GM18867 (cell line): ENCODE measurements around the gene CMPK2.
A peak's percentile ranks its signal among the peaks of the same experiment; 100 is the strongest.

Source experiments
- ATAC-seq: cut with Tn5 transposase; IDR thresholded peaks from one replicate; pipeline ENCODE4 v1.9.1; 2021; ENCODE audit warnings: mild to moderate bottlenecking, moderate library complexity; ENCODE audit not compliant: unreplicated experiment

The CMPK2 gene

GRCh38 chr2:6845312-6845711 is 20.4 kb downstream of the CMPK2 start:
- ATAC-seq: no peak

- no peak for ATAC-seq
These were observed 24.0 kb downstream of the CMPK2 start for GRCh38 chr2:6841537-6842287.

DNA sequence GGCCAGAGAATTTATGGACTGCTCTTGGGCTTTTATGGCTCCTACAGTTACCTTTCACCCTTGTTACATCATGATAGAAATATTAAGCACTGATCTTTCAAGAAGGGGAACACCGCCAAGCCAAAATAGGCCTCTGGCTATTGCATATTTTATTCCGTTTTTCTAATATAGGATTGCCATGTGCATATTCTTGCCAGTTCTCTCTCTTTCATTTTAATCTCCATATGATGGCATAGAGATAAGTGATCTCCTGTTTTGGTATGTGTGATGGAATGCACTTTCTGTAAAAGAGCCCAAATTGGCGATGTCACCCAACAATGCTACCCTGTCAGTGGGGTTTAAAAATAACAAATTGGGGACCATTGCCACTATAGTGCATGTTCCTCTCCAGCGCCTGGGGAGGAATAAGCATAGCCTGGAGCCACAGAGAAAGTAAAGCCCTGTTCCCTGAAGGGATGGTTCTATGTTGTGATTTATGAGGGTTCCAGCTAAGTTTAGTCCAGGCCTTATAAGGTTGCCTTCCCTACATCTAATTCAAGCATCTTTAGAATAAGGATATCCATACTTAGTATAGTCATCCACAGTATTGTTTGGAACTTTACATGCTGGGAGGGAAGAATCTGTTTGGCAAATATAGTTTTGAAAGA is 26.9 kb downstream of the CMPK2 start:
- no peak for ATAC-seq

DNA sequence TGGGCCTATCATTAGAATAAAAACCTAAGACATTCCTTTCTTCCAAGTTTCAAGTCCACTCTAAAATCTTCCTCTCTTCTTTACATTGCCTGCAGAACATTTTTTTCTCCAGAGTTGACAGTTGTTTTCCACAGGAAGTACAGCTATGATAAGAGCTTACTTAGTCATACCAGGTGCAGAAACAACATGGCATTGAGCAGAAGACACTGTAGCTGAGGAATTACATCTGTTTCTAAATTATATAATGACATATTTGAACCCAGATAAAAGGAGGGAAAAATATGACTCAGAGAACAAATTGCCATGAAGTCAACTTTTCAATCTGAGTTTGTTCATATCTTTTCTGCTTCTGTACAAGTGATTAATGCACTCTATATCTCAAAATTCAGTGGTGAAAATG is 30.2 kb downstream of the CMPK2 start:
- no peak for ATAC-seq

DNA sequence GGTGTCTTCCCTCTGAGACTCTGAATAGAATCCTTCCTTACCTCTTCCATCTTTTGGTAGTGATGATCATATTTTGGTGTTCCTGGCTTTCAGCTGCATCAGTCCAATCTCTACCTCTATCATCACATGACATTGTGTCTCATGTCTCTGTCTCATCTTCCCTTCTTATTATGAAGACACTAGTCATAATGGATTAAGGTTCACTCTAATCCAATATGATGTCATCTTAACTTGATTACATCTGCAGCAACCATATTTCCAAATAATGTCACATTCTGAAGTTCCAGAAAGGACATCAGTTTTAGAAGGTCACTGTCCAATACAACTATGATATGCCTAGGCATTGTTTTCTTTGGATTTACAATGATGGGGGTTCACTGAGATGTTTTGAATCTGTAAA is 31.5 kb downstream of the CMPK2 start:
- no peak for ATAC-seq

DNA sequence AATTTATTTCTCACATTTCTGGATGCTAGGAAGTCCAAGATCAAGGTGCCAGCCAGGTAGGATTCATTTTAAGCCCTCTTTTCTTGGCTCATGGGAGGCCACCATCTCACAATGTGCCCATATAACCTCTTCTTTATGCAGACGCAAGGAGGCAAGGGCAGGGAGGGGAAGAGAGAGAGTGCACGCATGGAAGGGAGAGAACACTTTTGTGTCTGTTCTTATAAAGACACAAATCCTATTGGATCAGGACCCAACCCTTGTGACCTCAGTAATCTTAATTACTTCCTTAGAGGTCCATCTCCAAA is 32.5 kb downstream of the CMPK2 start:
- no peak for ATAC-seq

GRCh38 chr2:6832596-6833299 is 33.0 kb downstream of the CMPK2 start:
- no peak for ATAC-seq

DNA sequence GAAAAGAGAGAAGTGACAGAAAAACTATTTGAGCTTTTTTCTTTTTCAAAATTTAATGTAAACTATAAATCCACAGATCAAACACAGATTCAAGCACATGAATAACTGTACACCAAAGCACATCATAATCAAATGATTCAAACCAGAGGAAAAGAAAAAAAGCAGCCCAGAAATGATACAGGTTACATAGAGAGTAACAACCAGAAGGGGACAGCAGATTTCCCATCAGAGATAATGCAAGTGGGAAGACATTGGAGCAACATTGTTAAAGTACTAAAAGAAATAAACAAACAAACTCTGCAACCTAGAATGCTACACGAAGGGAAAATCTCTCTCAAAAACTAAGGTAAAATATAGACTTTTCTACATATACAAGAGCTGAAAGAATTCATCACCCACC is 34.5 kb downstream of the CMPK2 start:
- no peak for ATAC-seq

- no peak for ATAC-seq
These were observed 37.5 kb downstream of the CMPK2 start for GRCh38 chr2:6828299-6828584.

DNA sequence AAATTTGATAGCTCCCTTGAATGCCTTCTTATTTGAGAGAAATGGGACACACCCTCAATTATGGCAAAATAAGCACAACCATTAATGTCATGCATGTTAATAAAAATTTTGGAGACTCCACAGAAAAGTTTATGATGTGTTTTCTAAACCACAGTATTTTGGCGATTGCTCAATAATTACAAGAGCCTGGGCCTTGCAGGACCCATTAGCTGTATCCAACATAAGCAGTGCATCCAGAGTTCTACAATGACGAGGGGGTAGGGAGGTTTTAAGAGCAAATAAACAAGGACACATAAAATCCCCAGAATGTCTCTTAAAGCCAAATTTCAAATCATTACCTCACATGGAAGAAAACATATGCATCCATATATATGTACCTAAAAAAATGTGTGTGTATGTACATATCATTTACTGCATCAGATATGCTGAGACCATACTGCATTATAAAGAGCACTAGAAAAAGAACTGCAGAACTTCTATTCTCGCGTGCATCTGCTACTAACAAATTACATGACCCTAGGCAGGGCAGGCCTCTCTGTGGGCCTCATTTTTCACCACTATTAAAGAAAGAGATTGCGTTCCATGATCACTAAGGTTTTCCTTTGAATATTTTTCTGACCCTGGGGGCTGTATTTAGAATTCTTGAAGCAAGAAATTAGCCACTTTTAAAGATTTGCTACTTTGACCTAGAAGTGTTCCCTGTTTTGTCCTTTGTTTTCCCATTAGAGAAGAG is 38.0 kb downstream of the CMPK2 start:
- ATAC-seq: no peak

DNA sequence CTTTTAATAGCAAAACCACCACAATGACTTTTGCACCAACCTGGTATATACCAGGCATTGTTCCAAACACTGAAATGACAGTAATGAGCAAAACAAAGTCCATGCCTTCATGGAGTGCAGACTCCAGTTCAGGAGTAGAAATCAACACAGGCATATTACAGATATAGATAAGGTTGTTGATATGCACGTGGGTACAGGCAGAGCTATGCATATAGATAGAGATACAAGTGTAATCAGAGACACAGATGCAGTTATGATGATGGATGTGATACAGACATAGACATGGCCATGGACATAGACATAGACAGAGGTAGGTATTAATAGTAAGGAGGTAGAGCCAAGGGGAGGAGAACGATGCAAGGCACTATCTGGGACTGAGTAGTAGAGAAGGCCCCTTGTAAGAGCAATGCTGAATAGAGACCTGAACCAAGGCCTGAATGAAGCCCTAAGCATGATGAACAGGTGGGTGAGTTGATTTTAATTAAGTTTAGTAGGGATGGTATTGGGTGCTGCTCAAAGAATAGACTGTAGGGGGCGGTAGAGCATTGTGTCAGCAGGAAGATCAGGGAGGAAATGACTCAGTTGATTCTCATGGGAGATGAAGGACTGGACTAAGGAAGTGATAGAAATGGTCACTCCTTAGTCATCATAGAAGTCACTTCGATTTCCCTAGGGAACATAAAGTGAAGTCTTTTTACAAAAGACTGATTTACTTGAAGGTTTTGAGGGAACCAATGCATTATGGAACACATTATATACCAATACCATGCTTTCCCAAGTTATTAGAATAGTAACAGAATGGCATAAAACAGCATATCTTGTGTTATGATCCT is 39.4 kb downstream of the CMPK2 start:
- peak; percentile 86 for ATAC-seq

DNA sequence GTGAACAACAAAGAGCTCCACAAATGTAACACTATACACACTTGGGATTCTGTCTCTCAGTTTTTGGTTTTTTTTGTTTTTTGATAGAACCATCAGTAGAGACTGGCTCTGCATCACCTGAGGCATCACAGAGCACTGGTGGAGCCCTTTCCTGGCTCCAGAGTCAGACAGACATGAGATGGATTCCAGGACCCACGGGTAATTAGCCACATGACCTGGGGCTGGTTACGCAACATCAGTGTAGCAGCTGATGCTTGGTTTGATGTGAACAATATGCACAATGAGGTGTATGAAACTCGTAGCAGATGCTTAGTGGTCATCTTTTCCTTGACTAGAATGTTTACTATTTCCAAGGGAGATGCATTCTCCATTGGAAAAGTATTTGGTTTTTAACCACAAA is 40.7 kb downstream of the CMPK2 start:
- ATAC-seq: no peak

- ATAC-seq: no peak
These were observed 42.6 kb downstream of the CMPK2 start for GRCh38 chr2:6823111-6823510.

GRCh38 chr2:6822406-6822805 is 43.3 kb downstream of the CMPK2 start:
- ATAC-seq: no peak

GRCh38 chr2:6820903-6821584 is 44.7 kb downstream of the CMPK2 start:
- no peak for ATAC-seq

GRCh38 chr2:6820236-6820635 is 45.5 kb downstream of the CMPK2 start:
- ATAC-seq: no peak

DNA sequence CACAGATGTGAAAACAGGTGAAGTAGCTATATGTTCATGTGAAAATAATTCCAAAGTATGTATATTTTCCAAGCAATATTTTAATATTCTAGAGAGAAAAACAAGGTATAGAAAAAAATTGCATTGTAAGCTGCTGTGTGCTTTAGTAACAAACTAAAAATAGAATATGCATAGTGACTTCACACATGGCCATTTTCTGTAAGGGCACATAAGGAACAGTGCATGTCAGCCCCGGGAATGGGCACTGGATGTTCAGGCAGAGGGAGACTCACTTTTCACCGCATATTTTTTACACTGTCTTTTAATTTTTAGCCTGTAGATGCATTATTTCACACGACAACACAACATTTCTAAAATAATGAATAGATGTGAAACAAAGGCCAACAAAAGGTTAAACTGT is 46.0 kb downstream of the CMPK2 start:
- ATAC-seq: no peak

- ATAC-seq: no peak
These were observed 47.7 kb downstream of the CMPK2 start for GRCh38 chr2:6818012-6818411.

- ATAC-seq: peak; percentile 75
These were observed 50.8 kb downstream of the CMPK2 start for GRCh38 chr2:6814869-6815268.

GRCh38 chr2:6814312-6814711 is 51.4 kb downstream of the CMPK2 start:
- ATAC-seq: peak; percentile 31
